Inflammatory macrophage treated with lipopolysaccharide for 4 hours (primary cell): ENCODE data around the gene ZBTB4.

Experiments used
- DNase-seq: peaks from one replicate; pipeline ENCODE4 v3.0.0-alpha.2; 2020

Gene ZBTB4

GRCh38 chr17:7479213-7480088 lies at the start of gene ZBTB4:
Gene ZBTB4 (minus strand): TSS chr17:7479631. CDS start chr17:7466801, 12,830 bp downstream.
- peak; percentile 21 for DNase-seq

- DNase-seq = no peak
Measured at GRCh38 chr17:7528842-7529241, 49.4 kb upstream of the ZBTB4 start.

GRCh38 chr17:7523033-7523432 lies 43.6 kb upstream of the ZBTB4 start:
- peak; percentile 55 for DNase-seq

GRCh38 chr17:7515911-7516610 lies 36.6 kb upstream of the ZBTB4 start:
- peak; percentile 84 for DNase-seq

GRCh38 chr17:7513850-7514419 lies 34.5 kb upstream of the ZBTB4 start:
- DNase-seq = peak; percentile 6

GRCh38 chr17:7512824-7513540 lies 33.6 kb upstream of the ZBTB4 start:
- no peak for DNase-seq

- DNase-seq = no peak
Measured at GRCh38 chr17:7512105-7512504, 32.7 kb upstream of the ZBTB4 start.

GRCh38 chr17:7511108-7511507 lies 31.7 kb upstream of the ZBTB4 start:
- no peak for DNase-seq

GRCh38 chr17:7509937-7510336 lies 30.5 kb upstream of the ZBTB4 start:
- DNase-seq = no peak

GRCh38 chr17:7508846-7509245 lies 29.4 kb upstream of the ZBTB4 start:
- DNase-seq = no peak

- no peak for DNase-seq
Measured at GRCh38 chr17:7508145-7508544, 28.7 kb upstream of the ZBTB4 start.

- DNase-seq = no peak
Measured at GRCh38 chr17:7503521-7503920, 24.1 kb upstream of the ZBTB4 start.

- no peak for DNase-seq
Measured at GRCh38 chr17:7502987-7503386, 23.6 kb upstream of the ZBTB4 start.

GRCh38 chr17:7502171-7502847 lies 22.9 kb upstream of the ZBTB4 start:
- DNase-seq = no peak

- DNase-seq = no peak
Measured at GRCh38 chr17:7501729-7502128, 22.3 kb upstream of the ZBTB4 start.

GRCh38 chr17:7499161-7499560 lies 19.7 kb upstream of the ZBTB4 start:
- no peak for DNase-seq

GRCh38 chr17:7497636-7498035 lies 18.2 kb upstream of the ZBTB4 start:
- no peak for DNase-seq

GRCh38 chr17:7497228-7497627 lies 17.8 kb upstream of the ZBTB4 start:
- no peak for DNase-seq

GRCh38 chr17:7496470-7497183 lies 17.2 kb upstream of the ZBTB4 start:
- DNase-seq = no peak

- no peak for DNase-seq
Measured at GRCh38 chr17:7495906-7496434, 16.5 kb upstream of the ZBTB4 start.

- DNase-seq = no peak
Measured at GRCh38 chr17:7493941-7494340, 14.5 kb upstream of the ZBTB4 start.

GRCh38 chr17:7491583-7491982 lies 12.2 kb upstream of the ZBTB4 start:
- DNase-seq = no peak
